Astrocyte (in vitro differentiated cells and primary cell): ENCODE measurements around the gene PKHD1. TPM values are rescaled to one million over a fixed set of nuclear protein-coding genes. Genes with fewer than 3 reads are reported as not detected.

ENCODE experiments used
- DNase-seq: peaks from one replicate; pipeline ENCODE4 v3.0.0-alpha.2; 2010; ENCODE audit warnings: low read depth
- FAIRE-seq: peaks from 2 replicates; lab custom pipeline; 2011; peaks lifted over from hg19 to GRCh38; lab: Jason Lieb, UNC
- H2AFZ ChIP-seq: 2 replicates; pipeline ENCODE4 v1.6.0; 2012; ENCODE audit warnings: low read depth, low read length, inconsistent platforms
- H3K27ac ChIP-seq: 2 replicates; pipeline ENCODE4 v1.5.1; 2011; ENCODE audit warnings: low read depth, low read length, inconsistent platforms
- H3K27me3 ChIP-seq: 2 replicates; pipeline ENCODE4 v1.6.0; 2011; ENCODE audit warnings: low read length, inconsistent platforms; ENCODE audit not compliant: insufficient read depth
- H3K36me3 ChIP-seq: 2 replicates; pipeline ENCODE4 v1.5.1; 2011; ENCODE audit warnings: low read length, inconsistent platforms; ENCODE audit not compliant: insufficient read depth
- H3K4me1 ChIP-seq: 2 replicates; pipeline ENCODE4 v1.5.1; 2011; ENCODE audit warnings: low read length, inconsistent platforms; ENCODE audit not compliant: insufficient read depth
- H3K4me2 ChIP-seq: 2 replicates; pipeline ENCODE4 v1.6.0; 2012; ENCODE audit warnings: low read length, inconsistent platforms
- H3K4me3 ChIP-seq: 2 replicates; pipeline ENCODE4 v1.5.1; 2011; ENCODE audit warnings: low read depth, mild to moderate bottlenecking, low read length, inconsistent platforms; ENCODE audit not compliant: insufficient read depth
- H3K79me2 ChIP-seq: 2 replicates; pipeline ENCODE4 v1.6.0; 2012; ENCODE audit warnings: mild to moderate bottlenecking, low read length, inconsistent platforms; ENCODE audit not compliant: insufficient read depth
- H3K9ac ChIP-seq: 2 replicates; pipeline ENCODE4 v1.6.0; 2012; ENCODE audit warnings: mild to moderate bottlenecking, low read length, inconsistent platforms
- H3K9me3 ChIP-seq: 2 replicates; pipeline ENCODE4 v1.5.1; 2012; ENCODE audit warnings: low read depth, mild to moderate bottlenecking, low read length, inconsistent platforms; ENCODE audit not compliant: insufficient read depth
- H4K20me1 ChIP-seq: 2 replicates; pipeline ENCODE4 v1.6.0; 2012; ENCODE audit warnings: low read length, inconsistent platforms; ENCODE audit not compliant: insufficient read depth
- H3K27ac Mint-ChIP-seq: one replicate; pipeline ENCODE4 v1.8.0; 2021; ENCODE audit warnings: mild to moderate bottlenecking, mixed read lengths; ENCODE audit not compliant: unreplicated experiment
- H3K27me3 Mint-ChIP-seq: one replicate; pipeline ENCODE4 v1.8.0; 2021; ENCODE audit warnings: low read depth, mixed read lengths; ENCODE audit not compliant: unreplicated experiment
- H3K36me3 Mint-ChIP-seq: one replicate; pipeline ENCODE4 v1.8.0; 2021; ENCODE audit warnings: low read depth, mixed read lengths; ENCODE audit not compliant: unreplicated experiment
- H3K4me1 Mint-ChIP-seq: one replicate; pipeline ENCODE4 v1.8.0; 2021; ENCODE audit warnings: low read depth, mixed read lengths; ENCODE audit not compliant: unreplicated experiment
- H3K4me3 Mint-ChIP-seq: one replicate; pipeline ENCODE4 v1.8.0; 2021; ENCODE audit warnings: mild to moderate bottlenecking, moderate library complexity, mixed read lengths; ENCODE audit not compliant: unreplicated experiment
- H3K9me3 Mint-ChIP-seq: one replicate; pipeline ENCODE4 v1.8.0; 2021; ENCODE audit warnings: mild to moderate bottlenecking, mixed read lengths; ENCODE audit not compliant: unreplicated experiment
- CTCF ChIP-seq: IDR thresholded peaks from 2 replicates; pipeline ENCODE4 v1.5.1; 2011; ENCODE audit warnings: low read depth, mild to moderate bottlenecking, inconsistent platforms, low read length, moderate library complexity; ENCODE audit not compliant: insufficient read depth
- EZH2 ChIP-seq: IDR thresholded peaks from 2 replicates; pipeline ENCODE4 v1.6.1; 2012; ENCODE audit warnings: mild to moderate bottlenecking, low read length, inconsistent platforms; ENCODE audit not compliant: insufficient read depth
- total RNA-seq: library from RNA; stranded (reverse); gene quantifications from 2 replicates; pipeline ENCODE4 v1.2.1, GENCODE V29; 2021

Gene PKHD1
- total RNA-seq, 1 donor from 2014 or later, result 0.16 TPM

GRCh38 chr6:51812231-51812630 is 275.2 kb downstream of the PKHD1 start:
- Mint-ChIP-seq H3K4me1 (no peaks in the 10 kb centered on the region), H3K4me3 (no peak overlapping the region), H3K36me3 (no peaks in the 10 kb centered on the region), H3K27ac (no peak overlapping the region), H3K27me3 (no peaks in the 10 kb centered on the region), H3K9me3 (peaks cover 4% of the 10 kb centered on the region)
- no peaks in the 10 kb centered on the region for H3K79me2 ChIP-seq
- H3K27me3 ChIP-seq, result no peaks in the 10 kb centered on the region
- no peak for FAIRE-seq
- no peaks in the 10 kb centered on the region for H3K36me3 ChIP-seq
- H3K9ac ChIP-seq, result no peak overlapping the region
- DNase-seq, result no peak
- no peak overlapping the region for H3K27ac ChIP-seq
- H3K9me3 ChIP-seq, result no peaks in the 10 kb centered on the region
- H3K4me3 ChIP-seq, result no peak overlapping the region
- H3K4me1 ChIP-seq, result no peaks in the 10 kb centered on the region
- TF ChIP-seq EZH2 (no peak), CTCF (no peak)
- H3K4me2 ChIP-seq, result no peak overlapping the region
- no peaks in the 10 kb centered on the region for H4K20me1 ChIP-seq
- H2AFZ ChIP-seq, result no peak overlapping the region

- DNase-seq, result no peak
- H3K4me2 ChIP-seq, result no peak overlapping the region
- no peaks in the 10 kb centered on the region for H3K4me1 ChIP-seq
- H3K27ac ChIP-seq, result no peak overlapping the region
- no peak overlapping the region for H3K4me3 ChIP-seq
- H3K27ac Mint-ChIP-seq, result no peak overlapping the region
- H3K36me3 Mint-ChIP-seq, result no peaks in the 10 kb centered on the region
- no peak for FAIRE-seq
- no peaks in the 10 kb centered on the region for H3K36me3 ChIP-seq
- H2AFZ ChIP-seq, result no peak overlapping the region
- TF ChIP-seq CTCF (no peak), EZH2 (no peak)
- no peak overlapping the region for H3K9ac ChIP-seq
- H3K4me1 Mint-ChIP-seq, result peaks cover 1% of the 10 kb centered on the region
- H3K27me3 Mint-ChIP-seq, result no peaks in the 10 kb centered on the region
- no peak overlapping the region for H3K4me3 Mint-ChIP-seq
- no peaks in the 10 kb centered on the region for H3K79me2 ChIP-seq
- H3K27me3 ChIP-seq, result no peaks in the 10 kb centered on the region
- peaks cover 2% of the 10 kb centered on the region for H3K9me3 Mint-ChIP-seq
- H3K9me3 ChIP-seq, result no peaks in the 10 kb centered on the region
- no peaks in the 10 kb centered on the region for H4K20me1 ChIP-seq
These were observed 281.9 kb downstream of the PKHD1 start for GRCh38 chr6:51805517-51805916.

- H3K9ac ChIP-seq, result no peak overlapping the region
- H3K9me3 Mint-ChIP-seq, result peaks cover 2% of the 10 kb centered on the region
- no peak overlapping the region for H3K27ac Mint-ChIP-seq
These were observed 286.8 kb downstream of the PKHD1 start for GRCh38 chr6:51800603-51801002.

More at GRCh38 chr6:51800603-51801002, 286.8 kb downstream of the PKHD1 start:
- H3K4me1 Mint-ChIP-seq, result peaks cover 6% of the 10 kb centered on the region
- H3K27me3 ChIP-seq, result no peaks in the 10 kb centered on the region
- H3K36me3 Mint-ChIP-seq, result no peaks in the 10 kb centered on the region
- DNase-seq (no peak), FAIRE-seq (no peak)
- H2AFZ ChIP-seq, result no peak overlapping the region
- H3K27me3 Mint-ChIP-seq, result no peaks in the 10 kb centered on the region
- TF ChIP-seq CTCF (no peak), EZH2 (no peak)
- H4K20me1 ChIP-seq, result no peaks in the 10 kb centered on the region
- no peaks in the 10 kb centered on the region for H3K79me2 ChIP-seq
- no peaks in the 10 kb centered on the region for H3K36me3 ChIP-seq
- H3K4me3 ChIP-seq, result no peak overlapping the region
- no peak overlapping the region for H3K4me2 ChIP-seq
- H3K9me3 ChIP-seq, result no peaks in the 10 kb centered on the region
- no peak overlapping the region for H3K4me3 Mint-ChIP-seq
- no peak overlapping the region for H3K27ac ChIP-seq
- no peaks in the 10 kb centered on the region for H3K4me1 ChIP-seq
